Smooth muscle cell of bladder (primary cell): ENCODE data around the gene TTC13. TPM values are rescaled to one million over a fixed set of nuclear protein-coding genes. Genes with fewer than 3 reads are reported as not detected.

Source experiments
- total RNA-seq: library from RNA; depleted of rRNA; stranded (reverse); fragments of >200 nt; gene quantifications from 2 replicates; pipeline ENCODE4 v1.2.3, GENCODE V29; 2014

TTC13 gene, protein sequence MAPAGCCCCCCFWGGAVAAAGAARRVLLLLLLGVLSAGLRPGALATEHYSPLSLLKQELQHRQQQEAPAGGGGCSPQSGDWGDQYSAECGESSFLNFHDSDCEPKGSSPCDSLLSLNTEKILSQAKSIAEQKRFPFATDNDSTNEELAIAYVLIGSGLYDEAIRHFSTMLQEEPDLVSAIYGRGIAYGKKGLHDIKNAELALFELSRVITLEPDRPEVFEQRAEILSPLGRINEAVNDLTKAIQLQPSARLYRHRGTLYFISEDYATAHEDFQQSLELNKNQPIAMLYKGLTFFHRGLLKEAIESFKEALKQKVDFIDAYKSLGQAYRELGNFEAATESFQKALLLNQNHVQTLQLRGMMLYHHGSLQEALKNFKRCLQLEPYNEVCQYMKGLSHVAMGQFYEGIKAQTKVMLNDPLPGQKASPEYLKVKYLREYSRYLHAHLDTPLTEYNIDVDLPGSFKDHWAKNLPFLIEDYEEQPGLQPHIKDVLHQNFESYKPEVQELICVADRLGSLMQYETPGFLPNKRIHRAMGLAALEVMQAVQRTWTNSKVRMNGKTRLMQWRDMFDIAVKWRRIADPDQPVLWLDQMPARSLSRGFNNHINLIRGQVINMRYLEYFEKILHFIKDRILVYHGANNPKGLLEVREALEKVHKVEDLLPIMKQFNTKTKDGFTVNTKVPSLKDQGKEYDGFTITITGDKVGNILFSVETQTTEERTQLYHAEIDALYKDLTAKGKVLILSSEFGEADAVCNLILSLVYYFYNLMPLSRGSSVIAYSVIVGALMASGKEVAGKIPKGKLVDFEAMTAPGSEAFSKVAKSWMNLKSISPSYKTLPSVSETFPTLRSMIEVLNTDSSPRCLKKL
- 11.2 and 15.8 TPM in 2 replicates for total RNA-seq

DNA sequence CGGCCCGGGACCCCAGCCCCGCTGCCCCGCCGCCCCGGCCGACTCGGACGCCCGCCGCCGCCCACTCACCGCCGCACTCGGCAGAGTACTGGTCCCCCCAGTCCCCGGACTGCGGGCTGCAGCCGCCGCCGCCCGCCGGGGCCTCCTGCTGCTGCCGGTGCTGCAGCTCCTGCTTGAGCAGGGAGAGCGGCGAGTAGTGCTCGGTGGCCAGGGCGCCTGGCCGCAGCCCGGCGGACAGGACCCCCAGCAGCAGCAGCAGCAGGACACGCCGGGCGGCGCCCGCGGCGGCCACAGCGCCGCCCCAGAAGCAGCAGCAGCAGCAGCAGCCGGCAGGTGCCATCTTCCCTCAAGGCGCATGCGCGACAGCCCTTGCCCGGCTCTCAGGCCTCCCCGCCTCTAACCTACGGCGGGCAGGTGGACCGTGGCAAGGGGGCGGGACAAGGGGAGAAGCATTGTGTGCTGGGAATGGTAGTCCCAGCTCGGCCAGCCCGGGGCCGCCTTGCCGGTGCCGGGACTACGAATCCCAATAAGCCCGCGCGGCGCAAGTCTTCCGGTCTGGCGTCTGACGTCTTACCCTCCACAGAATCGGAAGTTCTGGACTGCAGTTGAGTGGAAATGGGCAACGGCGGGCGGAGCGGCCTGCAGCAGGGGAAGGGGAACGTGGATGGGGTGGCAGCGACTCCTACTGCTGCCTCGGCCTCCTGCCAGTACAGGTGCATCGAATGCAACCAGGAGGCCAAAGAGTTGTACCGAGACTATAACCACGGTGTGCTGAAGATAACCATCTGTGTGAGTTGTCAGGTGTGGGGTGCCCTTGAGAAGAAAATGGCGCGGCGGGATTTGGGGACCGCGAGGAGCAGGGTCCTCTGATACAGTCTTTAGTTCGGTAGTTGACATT, at the start of gene TTC13, which contains the start of gene ARV1:
Gene TTC13, minus strand, starts transcription at position 371 of the 898 bp plus-strand sequence. Its CDS starts 31 bp downstream, at position 340.
Gene ARV1, plus strand, starts transcription at position 604 of the 898 bp plus-strand sequence. Its CDS starts 12 bp downstream, at position 616.

DNA sequence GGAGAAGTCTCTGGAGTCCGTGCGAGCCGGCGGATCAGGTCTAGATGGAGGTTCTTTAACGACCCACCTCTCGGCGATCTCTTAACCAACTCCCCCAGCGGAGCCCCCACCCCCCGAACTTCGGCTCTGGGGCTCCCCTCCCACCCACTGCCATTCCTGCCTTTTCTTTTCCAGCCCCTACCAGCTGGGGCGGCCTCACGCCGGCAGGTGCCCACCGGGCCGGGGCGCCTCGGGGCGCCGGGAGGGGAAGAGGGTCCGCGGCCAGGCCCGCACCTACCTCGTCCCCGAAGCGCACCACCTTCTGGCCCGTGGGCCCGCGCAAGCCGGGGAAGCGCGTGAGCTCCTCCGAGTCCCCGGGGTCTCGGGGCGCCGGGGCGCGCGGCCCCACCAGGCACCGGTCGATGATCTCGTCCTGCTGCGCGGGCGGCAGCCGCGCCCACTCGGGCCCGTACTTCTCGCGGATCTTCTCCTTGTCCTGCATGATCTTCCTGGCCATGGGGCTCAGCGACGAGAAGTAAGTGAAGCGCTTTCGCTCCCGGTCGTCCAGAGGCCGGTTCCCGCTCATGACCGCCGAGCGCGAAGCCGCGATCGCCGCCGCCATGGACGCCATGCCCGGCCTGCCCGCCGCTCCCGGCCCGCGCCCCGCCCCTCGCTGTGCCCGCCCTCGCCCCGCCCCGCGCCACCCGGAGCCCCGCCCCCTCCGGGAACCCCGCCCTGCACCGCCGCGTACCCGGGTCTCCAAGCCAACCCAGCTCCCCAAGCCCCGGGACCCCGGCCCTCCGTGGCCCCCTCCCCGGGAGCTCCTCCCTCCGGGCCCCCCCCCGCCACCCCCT, 110.5 kb downstream of the TTC13 start, which contains the start of gene C1orf198:
Gene C1orf198, minus strand, starts transcription at position 619 of the 833 bp plus-strand sequence. Its CDS starts 9 bp downstream, at position 610.

Other genes with a start within 250 kb of the TTC13 start
- not detected in 2 replicates for gene CAPN9, start 231.5 kb downstream of the TTC13 start, total RNA-seq
- 44.1 and 80.4 TPM in 2 replicates for gene C1orf198, start 110.3 kb downstream of the TTC13 start, total RNA-seq
- gene ARV1, start 233 bp upstream of the TTC13 start, total RNA-seq = 13.7 and 13.8 TPM in 2 replicates
- gene FAM89A, start 61.4 kb upstream of the TTC13 start, total RNA-seq = 8.4 and 11.2 TPM in 2 replicates
- gene TRIM67, start 183.2 kb upstream of the TTC13 start, total RNA-seq = under 0.01 TPM in 1 of 2 replicates, not detected in the other